PFSK-1 (cell line): ENCODE results near the gene NRIP3.

Experiments used
- POLR2AphosphoS5 ChIP-seq: IDR thresholded peaks from 2 replicates; pipeline ENCODE4 v1.6.1; 2012; ENCODE audit warnings: low read depth, mild to moderate bottlenecking, control low read depth, low read length, moderate library complexity
- REST ChIP-seq, 2 experiments: IDR thresholded peaks; 2 replicates each; pipeline versions ENCODE4 v1.6.1 to v1.8.0; 2011 to 2012; ENCODE audit warnings: low read depth in 2 of 2, low read length in 2 of 2, control low read depth in 1 of 2, inconsistent platforms in 1 of 2, mild to moderate bottlenecking in 1 of 2, moderate library complexity in 1 of 2; ENCODE audit not compliant: insufficient read depth in 1 of 2
- SIN3A ChIP-seq: IDR thresholded peaks from 2 replicates; pipeline ENCODE4 v1.6.1; 2012; ENCODE audit warnings: mild to moderate bottlenecking, low read length, moderate library complexity, borderline replicate concordance; ENCODE audit not compliant: insufficient read depth

- TF ChIP-seq POLR2AphosphoS5 (no peak), SIN3A (no peak), REST (IDR thresholded peaks at IDR 0.05; ENCODE audit: insufficient read depth in 1 of 2, low read depth in 2 of 2, low read length in 2 of 2) (no peak)
Measured at GRCh38 chr11:9008011-9008550, 4.3 kb upstream of the NRIP3 start.
